HEK293 (cell line): Measurements from ENCODE around the gene CEP63.
"Not testable (repeated sequence)": the region's sequence is repeated elsewhere in the genome, so short reads cannot be mapped to it uniquely, and the experiment has no call there.

Experiments used
- CTCF ChIA-PET: fragments of 350-600 bp; formaldehyde crosslinking; extraction: SDS; loops from one replicate; lab custom pipeline; 2021; ENCODE audit warnings: antibody characterized with exemption; lab: Yijun Ruan, JAX
- POLR2A ChIA-PET: fragments of 300-600 bp; formaldehyde crosslinking; extraction: SDS; loops from one replicate; lab custom pipeline; 2020; ENCODE audit warnings: antibody characterized with exemption, inconsistent platforms; lab: Yijun Ruan, JAX
- H3K27ac ChIP-seq: fragments of 200-500 bp; sonication (Bioruptor generic); 2 replicates; pipeline ENCODE4 v1.5.1; 2014; ENCODE audit warnings: low read depth, low read length, control low read depth, inconsistent platforms; ENCODE audit errors: extremely low read depth
- H3K36me3 ChIP-seq, 2 experiments: fragments of 200-500 bp in 1 of 2; sonication (Bioruptor generic) in 1 of 2; 1 replicate in 1 of 2; 2 replicates in 1 of 2; pipeline ENCODE4 v1.5.1; 2014 to 2017; ENCODE audit warnings: inconsistent platforms in 2 of 2, low read length in 2 of 2; ENCODE audit not compliant: control insufficient read depth in 2 of 2, insufficient read depth in 1 of 2
- H3K4me1 ChIP-seq: fragments of 200-500 bp; sonication (Bioruptor generic); 2 replicates; pipeline ENCODE4 v1.5.1; 2014; ENCODE audit warnings: mild to moderate bottlenecking, low read length, inconsistent platforms; ENCODE audit not compliant: control insufficient read depth, insufficient read depth
- H3K4me3 ChIP-seq: 2 replicates; pipeline ENCODE4 v1.5.1; 2011; ENCODE audit warnings: low read depth, mild to moderate bottlenecking, control low read depth, low read length, moderate library complexity
- H3K9me3 ChIP-seq: fragments of 200-500 bp; sonication (Bioruptor generic); 2 replicates; pipeline ENCODE4 v1.5.1; 2014; ENCODE audit warnings: low read depth, low read length, inconsistent platforms; ENCODE audit not compliant: control insufficient read depth, insufficient read depth
- BCL11B ChIP-seq: fragments of 450-650 bp; formaldehyde crosslinking; IDR thresholded peaks from 2 replicates; pipeline ENCODE4 v1.5.1; 2016; ENCODE audit warnings: low read depth, missing biosample characterization, missing genetic modification characterization
- GFI1B ChIP-seq: fragments of 450-650 bp; formaldehyde crosslinking; IDR thresholded peaks from 2 replicates; pipeline ENCODE4 v1.5.1; 2016; ENCODE audit warnings: missing biosample characterization, missing genetic modification characterization
- GLIS2 ChIP-seq: fragments of 450-650 bp; formaldehyde crosslinking; IDR thresholded peaks from 2 replicates; pipeline ENCODE4 v1.5.1; 2016; ENCODE audit warnings: missing biosample characterization, missing genetic modification characterization
- SCRT2 ChIP-seq: fragments of 450-650 bp; formaldehyde crosslinking; IDR thresholded peaks from 2 replicates; pipeline ENCODE4 v1.5.1; 2016; ENCODE audit warnings: missing biosample characterization, missing genetic modification characterization
- YY2 ChIP-seq: fragments of 450-650 bp; formaldehyde crosslinking; IDR thresholded peaks from 2 replicates; pipeline ENCODE4 v1.5.1; 2016; ENCODE audit warnings: missing biosample characterization, missing genetic modification characterization
- ZBTB48 ChIP-seq: fragments of 450-650 bp; formaldehyde crosslinking; IDR thresholded peaks from 2 replicates; pipeline ENCODE4 v1.5.1; 2016; ENCODE audit warnings: missing biosample characterization, missing genetic modification characterization
- ZFP3 ChIP-seq: fragments of 450-650 bp; formaldehyde crosslinking; IDR thresholded peaks from 2 replicates; pipeline ENCODE4 v1.5.1; 2016; ENCODE audit warnings: low read depth, missing biosample characterization, missing genetic modification characterization
- ZFP41 ChIP-seq: fragments of 450-650 bp; formaldehyde crosslinking; IDR thresholded peaks from 2 replicates; pipeline ENCODE4 v1.5.1; 2016; ENCODE audit warnings: missing biosample characterization, missing genetic modification characterization, borderline replicate concordance
- ZNF10 ChIP-seq: fragments of 450-650 bp; formaldehyde crosslinking; IDR thresholded peaks from 2 replicates; pipeline ENCODE4 v1.5.1; 2017; ENCODE audit warnings: missing biosample characterization, missing genetic modification characterization
- ZNF114 ChIP-seq: fragments of 450-650 bp; formaldehyde crosslinking; IDR thresholded peaks from 2 replicates; pipeline ENCODE4 v1.5.0; 2017; ENCODE audit warnings: missing biosample characterization, missing genetic modification characterization
- ZNF202 ChIP-seq: fragments of 450-650 bp; formaldehyde crosslinking; IDR thresholded peaks from 2 replicates; pipeline ENCODE4 v1.5.1; 2016; ENCODE audit warnings: missing biosample characterization, missing genetic modification characterization, borderline replicate concordance
- ZNF274 ChIP-seq, 2 experiments: fragments of 200-500 bp in 1 of 2; fragments of 450-650 bp in 1 of 2; sonication (Bioruptor generic) in 1 of 2; formaldehyde crosslinking in 1 of 2; IDR thresholded peaks; 2 replicates each; pipeline versions ENCODE4 v1.5.1 to v1.6.1; 2014 to 2016; ENCODE audit warnings: borderline replicate concordance in 1 of 2, inconsistent platforms in 1 of 2, low read length in 1 of 2, missing biosample characterization in 1 of 2, missing genetic modification characterization in 1 of 2
- ZNF501 ChIP-seq: fragments of 450-650 bp; formaldehyde crosslinking; IDR thresholded peaks from 2 replicates; pipeline ENCODE4 v1.5.1; 2016; ENCODE audit warnings: missing biosample characterization, missing genetic modification characterization
- ZNF529 ChIP-seq: fragments of 450-650 bp; formaldehyde crosslinking; IDR thresholded peaks from 2 replicates; pipeline ENCODE4 v1.5.1; 2017; ENCODE audit warnings: missing genetic modification characterization, missing biosample characterization; ENCODE audit not compliant: insufficient replicate concordance
- ZNF585B ChIP-seq: fragments of 450-650 bp; formaldehyde crosslinking; IDR thresholded peaks from 2 replicates; pipeline ENCODE4 v1.5.1; 2016; ENCODE audit warnings: missing biosample characterization, missing genetic modification characterization
- ZNF670 ChIP-seq: fragments of 450-650 bp; formaldehyde crosslinking; IDR thresholded peaks from 2 replicates; pipeline ENCODE4 v1.5.1; 2016; ENCODE audit warnings: missing biosample characterization, missing genetic modification characterization, low read depth
- ZNF701 ChIP-seq: fragments of 450-650 bp; formaldehyde crosslinking; IDR thresholded peaks from 2 replicates; pipeline ENCODE4 v1.5.1; 2016; ENCODE audit warnings: missing biosample characterization, missing genetic modification characterization
- ZNF791 ChIP-seq: fragments of 450-650 bp; formaldehyde crosslinking; IDR thresholded peaks from 2 replicates; pipeline ENCODE4 v1.5.1; 2016; ENCODE audit warnings: missing biosample characterization, missing genetic modification characterization
- ZSCAN16 ChIP-seq: fragments of 450-650 bp; formaldehyde crosslinking; IDR thresholded peaks from 2 replicates; pipeline ENCODE4 v1.5.1; 2016; ENCODE audit warnings: missing biosample characterization, missing genetic modification characterization
- ZSCAN4 ChIP-seq: fragments of 450-650 bp; formaldehyde crosslinking; IDR thresholded peaks from 2 replicates; pipeline ENCODE4 v1.5.1; 2017; ENCODE audit warnings: missing biosample characterization, missing genetic modification characterization
- TF ChIP-seq, protein P1 (sequence below): fragments of 450-650 bp; formaldehyde crosslinking; IDR thresholded peaks from 2 replicates; pipeline ENCODE4 v1.5.1; 2016; ENCODE audit warnings: missing biosample characterization, missing genetic modification characterization
- TF ChIP-seq, protein P2 (sequence below): fragments of 450-650 bp; IDR thresholded peaks from 2 replicates; pipeline ENCODE4 v1.5.1; 2018; ENCODE audit warnings: missing biosample characterization, missing genetic modification characterization

The CEP63 gene

DNA sequence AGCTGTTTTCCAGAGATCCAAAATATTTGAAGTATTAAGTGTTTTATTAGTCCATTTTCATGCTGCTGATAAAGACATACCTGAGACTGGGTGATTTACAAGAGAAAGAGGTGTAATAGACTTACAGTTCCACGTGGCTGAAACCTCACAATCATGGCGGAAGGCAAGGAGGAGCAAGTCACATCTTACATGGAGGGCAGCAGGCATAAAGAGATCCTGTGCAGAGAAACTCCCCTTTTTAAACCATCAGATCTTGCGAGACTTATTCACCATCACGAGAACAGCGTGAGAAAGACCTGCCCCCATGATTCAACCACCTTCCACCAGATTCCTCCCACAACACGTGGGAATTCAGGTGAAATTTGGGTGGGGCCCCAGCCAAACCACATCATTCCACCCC, 82.9 kb downstream of the CEP63 start:
- Histone ChIP-seq H3K4me1 (no peaks in the 10 kb centered on the region), H3K4me3 (no peak overlapping the region), H3K27ac (no peak overlapping the region), H3K36me3 (no peaks in the 10 kb centered on the region), H3K9me3 (no peaks in the 10 kb centered on the region)
- POLR2A ChIA-PET = no interaction called here
- TF ChIP-seq, protein P1, sequence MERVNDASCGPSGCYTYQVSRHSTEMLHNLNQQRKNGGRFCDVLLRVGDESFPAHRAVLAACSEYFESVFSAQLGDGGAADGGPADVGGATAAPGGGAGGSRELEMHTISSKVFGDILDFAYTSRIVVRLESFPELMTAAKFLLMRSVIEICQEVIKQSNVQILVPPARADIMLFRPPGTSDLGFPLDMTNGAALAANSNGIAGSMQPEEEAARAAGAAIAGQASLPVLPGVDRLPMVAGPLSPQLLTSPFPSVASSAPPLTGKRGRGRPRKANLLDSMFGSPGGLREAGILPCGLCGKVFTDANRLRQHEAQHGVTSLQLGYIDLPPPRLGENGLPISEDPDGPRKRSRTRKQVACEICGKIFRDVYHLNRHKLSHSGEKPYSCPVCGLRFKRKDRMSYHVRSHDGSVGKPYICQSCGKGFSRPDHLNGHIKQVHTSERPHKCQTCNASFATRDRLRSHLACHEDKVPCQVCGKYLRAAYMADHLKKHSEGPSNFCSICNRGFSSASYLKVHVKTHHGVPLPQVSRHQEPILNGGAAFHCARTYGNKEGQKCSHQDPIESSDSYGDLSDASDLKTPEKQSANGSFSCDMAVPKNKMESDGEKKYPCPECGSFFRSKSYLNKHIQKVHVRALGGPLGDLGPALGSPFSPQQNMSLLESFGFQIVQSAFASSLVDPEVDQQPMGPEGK = no peak
- TF ChIP-seq GLIS2 (tag by site-specific recombination) (no peak), YY2 (tag by site-specific recombination) (no peak), ZFP3 (tag by site-specific recombination) (no peak), SCRT2 (tag by site-specific recombination) (no peak), ZNF791 (tag by site-specific recombination) (no peak)
- CTCF ChIA-PET = no interaction called here

DNA sequence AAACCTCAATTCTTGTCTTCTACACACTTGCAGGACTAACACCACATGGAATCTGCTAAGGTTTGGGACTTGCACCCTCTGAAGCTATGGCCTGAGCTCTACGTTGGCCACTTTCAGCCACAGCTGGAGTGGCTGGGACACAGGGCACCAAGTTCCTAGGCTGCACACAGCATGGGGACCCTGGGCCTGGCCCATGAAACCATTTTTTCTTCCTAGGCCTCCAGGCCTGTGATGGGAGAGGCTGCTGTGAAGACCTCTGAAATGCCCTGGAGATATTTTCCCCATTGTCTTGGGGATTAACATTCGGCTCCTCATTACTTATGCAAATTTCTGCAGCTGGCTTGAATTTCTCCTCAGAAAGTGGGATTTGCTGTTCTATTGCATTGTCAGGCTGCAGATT, 84.0 kb downstream of the CEP63 start:
- H3K9me3 ChIP-seq, CTCF ChIA-PET, H3K36me3 ChIP-seq, H3K4me3 ChIP-seq, H3K27ac ChIP-seq, POLR2A ChIA-PET, H3K4me1 ChIP-seq: not testable (repeated sequence)
- peak; percentile 82 for TF ChIP-seq ZNF585B (tag by site-specific recombination)
- TF ChIP-seq, all 188 proteins: peak for 1; not testable (repeated sequence) for 187

DNA sequence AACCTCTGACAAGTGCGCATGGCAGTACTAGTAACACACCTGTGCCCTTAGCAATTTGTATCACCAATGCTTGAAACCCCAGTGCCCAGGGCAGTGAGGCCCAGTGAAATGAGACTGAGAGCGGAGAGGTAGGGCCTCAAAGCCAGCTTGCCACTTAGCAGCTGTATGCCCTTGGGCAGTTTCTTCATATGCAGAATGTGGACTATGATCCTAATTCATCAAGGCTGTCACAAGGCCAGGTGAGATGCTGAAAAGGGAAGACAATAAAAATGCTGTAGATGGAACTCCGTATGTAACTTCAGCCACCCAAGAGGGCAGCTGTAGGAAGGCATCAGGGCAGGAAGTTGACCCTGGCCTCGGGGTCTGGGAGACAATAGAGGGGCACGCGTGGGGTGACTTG, 90.6 kb downstream of the CEP63 start:
- ChIA-PET POLR2A (no interaction called here), CTCF (no interaction called here)
- Histone ChIP-seq H3K9me3 (no peaks in the 10 kb centered on the region), H3K4me1 (no peaks in the 10 kb centered on the region), H3K36me3 (no peaks in the 10 kb centered on the region), H3K4me3 (no peak overlapping the region), H3K27ac (no peak overlapping the region)
- TF ChIP-seq BCL11B (tag by site-specific recombination) = no peak
- no peak for TF ChIP-seq ZNF274 (IDR thresholded peaks at IDR 0.05; ENCODE audit: low read length)
- TF ChIP-seq ZNF274 (tag by site-specific recombination; IDR thresholded peaks at IDR 0.05; ENCODE audit: borderline replicate concordance) = no peak
- TF ChIP-seq, protein P1 = no peak
- TF ChIP-seq ZNF10 (tag by site-specific recombination) = no peak
- TF ChIP-seq, protein P2, sequence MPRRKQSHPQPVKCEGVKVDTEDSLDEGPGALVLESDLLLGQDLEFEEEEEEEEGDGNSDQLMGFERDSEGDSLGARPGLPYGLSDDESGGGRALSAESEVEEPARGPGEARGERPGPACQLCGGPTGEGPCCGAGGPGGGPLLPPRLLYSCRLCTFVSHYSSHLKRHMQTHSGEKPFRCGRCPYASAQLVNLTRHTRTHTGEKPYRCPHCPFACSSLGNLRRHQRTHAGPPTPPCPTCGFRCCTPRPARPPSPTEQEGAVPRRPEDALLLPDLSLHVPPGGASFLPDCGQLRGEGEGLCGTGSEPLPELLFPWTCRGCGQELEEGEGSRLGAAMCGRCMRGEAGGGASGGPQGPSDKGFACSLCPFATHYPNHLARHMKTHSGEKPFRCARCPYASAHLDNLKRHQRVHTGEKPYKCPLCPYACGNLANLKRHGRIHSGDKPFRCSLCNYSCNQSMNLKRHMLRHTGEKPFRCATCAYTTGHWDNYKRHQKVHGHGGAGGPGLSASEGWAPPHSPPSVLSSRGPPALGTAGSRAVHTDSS = no peak
- TF ChIP-seq ZFP41 (tag by site-specific recombination) = no peak
- TF ChIP-seq ZNF114 (tag by site-specific recombination) = no peak

DNA sequence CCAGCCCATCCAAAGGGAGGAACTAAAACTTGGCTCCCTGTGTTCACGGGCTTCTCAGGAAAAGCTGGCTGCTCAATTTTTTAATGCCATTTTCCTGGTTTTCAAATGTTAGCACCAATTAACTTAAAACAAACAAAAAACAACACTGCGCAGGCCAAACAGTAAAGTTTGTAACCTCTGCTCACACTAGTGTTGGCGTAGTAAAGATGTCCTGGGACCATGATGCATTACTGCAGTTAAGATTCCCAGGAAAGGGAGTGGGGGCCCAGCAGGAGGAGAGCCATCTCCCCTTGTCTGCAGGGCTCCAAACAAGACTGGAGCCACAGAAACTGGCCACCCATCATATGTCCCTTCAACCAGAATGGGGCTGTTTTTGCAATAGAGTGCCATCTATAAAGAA, 91.0 kb downstream of the CEP63 start:
- ChIA-PET CTCF (no interaction called here), POLR2A (no interaction called here)
- H3K36me3 ChIP-seq = no peaks in the 10 kb centered on the region
- H3K4me1 ChIP-seq = no peaks in the 10 kb centered on the region
- H3K9me3 ChIP-seq = no peaks in the 10 kb centered on the region
- TF ChIP-seq ZNF501 (tag by site-specific recombination) (no peak), ZSCAN4 (tag by site-specific recombination) (no peak), ZNF202 (tag by site-specific recombination) (no peak), ZSCAN16 (tag by site-specific recombination) (no peak), ZNF529 (tag by site-specific recombination) (no peak), ZNF670 (tag by site-specific recombination) (no peak), ZNF701 (tag by site-specific recombination) (no peak), ZBTB48 (tag by site-specific recombination) (no peak), GFI1B (tag by site-specific recombination) (no peak)
- no peak overlapping the region for H3K4me3 ChIP-seq
- no peak overlapping the region for H3K27ac ChIP-seq
